ENCODE measurements around the gene LIN7C.

LIN7C gene, protein sequence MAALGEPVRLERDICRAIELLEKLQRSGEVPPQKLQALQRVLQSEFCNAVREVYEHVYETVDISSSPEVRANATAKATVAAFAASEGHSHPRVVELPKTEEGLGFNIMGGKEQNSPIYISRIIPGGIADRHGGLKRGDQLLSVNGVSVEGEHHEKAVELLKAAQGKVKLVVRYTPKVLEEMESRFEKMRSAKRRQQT

GRCh38 chr11:27506200-27507182, at the start of gene LIN7C:
Gene LIN7C, minus strand, starts transcription at chr11:27506769. Its CDS starts 17 bp downstream, at chr11:27506752.
- DNase-seq: peak; percentile 98

DNA sequence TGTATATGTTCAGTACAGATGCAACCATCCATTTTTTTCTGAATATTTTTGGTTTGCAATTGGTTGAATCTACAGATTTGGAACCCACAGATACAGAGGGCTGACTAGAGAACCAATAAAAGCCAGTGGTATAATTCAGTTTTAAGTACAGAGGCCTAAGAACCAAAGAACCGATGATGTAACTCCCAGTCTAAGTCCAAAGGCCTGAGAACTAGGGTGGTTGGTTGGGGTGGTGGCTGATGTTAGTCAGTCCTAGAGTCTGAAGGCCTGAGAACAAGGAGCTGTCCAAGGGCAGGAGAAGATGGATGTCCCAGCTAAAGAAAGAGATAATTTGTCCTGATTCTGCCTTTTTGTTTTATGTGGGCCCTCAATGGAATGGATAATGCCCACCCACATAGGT, 48.7 kb upstream of the LIN7C start:
- no peak for DNase-seq

GRCh38 chr11:27553186-27553585, 46.6 kb upstream of the LIN7C start:
- no peak for DNase-seq

- DNase-seq: no peak
Measured at GRCh38 chr11:27552341-27552740, 45.8 kb upstream of the LIN7C start.

GRCh38 chr11:27551127-27551526, 44.6 kb upstream of the LIN7C start:
- DNase-seq: no peak

GRCh38 chr11:27545946-27546345, 39.4 kb upstream of the LIN7C start:
- no peak for DNase-seq

- DNase-seq: no peak
Measured at GRCh38 chr11:27545035-27545434, 38.5 kb upstream of the LIN7C start.

GRCh38 chr11:27541790-27542189, 35.2 kb upstream of the LIN7C start:
- no peak for DNase-seq

DNA sequence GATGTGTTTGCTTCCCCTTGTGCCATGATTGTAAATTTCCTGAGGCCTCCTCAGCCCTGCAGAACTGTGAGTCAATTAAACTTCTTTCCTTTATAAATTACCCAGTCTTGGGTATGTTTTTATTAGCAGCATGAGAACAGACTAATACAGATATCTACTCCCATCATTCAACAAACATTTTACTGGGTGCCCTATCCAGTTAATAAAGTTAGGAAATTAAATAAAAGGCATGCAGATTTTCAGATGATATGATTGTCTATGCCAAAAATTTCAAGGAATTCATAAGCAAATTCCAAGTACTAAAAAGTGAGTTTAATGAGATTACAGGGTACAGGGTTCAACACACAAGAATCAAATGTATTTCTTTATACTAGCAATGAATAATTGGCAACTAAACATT, 33.5 kb upstream of the LIN7C start:
- DNase-seq: no peak

GRCh38 chr11:27535103-27535502, 28.5 kb upstream of the LIN7C start:
- DNase-seq: no peak

- no peak for DNase-seq
Measured at GRCh38 chr11:27532652-27533325, 26.2 kb upstream of the LIN7C start.

DNA sequence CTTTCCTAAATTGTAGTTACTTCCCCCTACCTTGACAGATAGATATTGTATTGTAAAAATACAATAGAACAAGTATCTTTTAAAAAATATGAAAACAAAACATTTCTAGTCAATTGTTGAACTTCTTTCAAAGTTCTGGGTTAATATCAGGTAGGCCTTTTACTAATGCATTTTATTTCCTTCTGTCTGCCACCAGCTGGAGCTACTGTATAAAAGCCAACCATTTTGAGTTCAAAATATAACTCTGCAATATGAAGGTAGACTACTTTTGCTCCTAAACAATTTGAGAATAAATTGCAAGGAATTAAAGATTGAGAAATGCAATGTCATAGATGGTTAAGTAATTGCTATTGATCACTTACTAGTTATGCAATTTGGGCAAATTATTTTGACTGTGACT, 22.1 kb upstream of the LIN7C start:
- DNase-seq: no peak

DNA sequence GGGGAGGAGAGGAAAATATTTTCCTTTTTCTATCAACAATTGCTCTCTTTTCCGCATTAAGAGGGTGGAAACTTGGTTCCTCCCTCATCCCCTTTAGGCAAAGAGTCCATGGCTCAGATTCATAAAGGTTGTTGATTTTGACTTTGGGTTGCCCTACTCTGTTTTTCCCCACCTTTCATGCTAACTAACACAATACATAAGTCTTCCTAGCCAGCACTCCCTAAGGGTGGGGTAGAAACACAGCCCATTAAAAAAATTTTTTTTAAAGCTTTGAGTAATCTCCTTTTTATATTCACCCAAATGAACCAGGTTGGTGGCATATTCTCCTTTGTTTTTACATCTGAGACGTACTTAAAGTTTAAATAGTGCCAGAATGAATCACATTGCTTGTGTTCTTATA, 20.0 kb upstream of the LIN7C start:
- DNase-seq: no peak

- no peak for DNase-seq
Measured at GRCh38 chr11:27525824-27526516, 19.4 kb upstream of the LIN7C start.

DNA sequence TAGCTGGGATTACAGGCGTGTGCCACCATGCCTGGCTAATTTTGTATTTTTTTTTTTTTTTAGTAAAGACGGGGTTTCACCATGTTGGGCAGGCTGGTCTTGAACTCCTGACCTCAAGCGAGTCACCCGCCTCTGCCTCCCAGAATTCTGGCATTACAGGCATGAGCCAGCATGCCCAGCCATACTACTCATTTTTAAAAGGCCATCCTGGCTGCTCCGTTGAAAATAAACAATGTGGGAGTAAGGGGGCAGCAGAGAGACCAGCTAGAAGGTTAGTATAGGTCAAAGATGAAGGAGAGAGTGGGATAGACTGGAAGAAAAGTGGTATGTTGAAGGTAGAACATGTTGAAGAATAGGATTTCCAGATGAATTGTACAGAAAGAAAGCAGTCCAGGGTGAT, 17.6 kb upstream of the LIN7C start:
- no peak for DNase-seq

DNA sequence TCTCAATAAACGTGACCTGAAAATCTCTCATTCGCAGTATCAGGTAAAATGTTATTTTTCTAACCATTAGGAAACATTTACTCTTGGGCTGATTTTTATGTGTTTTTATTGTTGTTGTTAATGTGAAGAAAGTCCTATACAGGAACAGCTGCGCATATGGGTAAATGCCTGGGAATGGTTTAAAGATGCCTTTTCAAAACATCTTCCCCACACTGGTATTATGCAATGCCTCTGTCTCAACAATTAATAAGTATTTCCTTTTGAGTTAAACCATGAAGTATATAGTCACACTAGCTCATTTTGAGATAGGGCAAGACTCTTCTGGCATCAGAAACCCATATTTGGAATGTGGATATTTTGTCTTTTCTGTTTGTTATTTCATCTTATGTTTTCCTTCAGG, 13.7 kb upstream of the LIN7C start:
- DNase-seq: no peak

GRCh38 chr11:27518518-27518917, 11.9 kb upstream of the LIN7C start:
- DNase-seq: no peak

DNA sequence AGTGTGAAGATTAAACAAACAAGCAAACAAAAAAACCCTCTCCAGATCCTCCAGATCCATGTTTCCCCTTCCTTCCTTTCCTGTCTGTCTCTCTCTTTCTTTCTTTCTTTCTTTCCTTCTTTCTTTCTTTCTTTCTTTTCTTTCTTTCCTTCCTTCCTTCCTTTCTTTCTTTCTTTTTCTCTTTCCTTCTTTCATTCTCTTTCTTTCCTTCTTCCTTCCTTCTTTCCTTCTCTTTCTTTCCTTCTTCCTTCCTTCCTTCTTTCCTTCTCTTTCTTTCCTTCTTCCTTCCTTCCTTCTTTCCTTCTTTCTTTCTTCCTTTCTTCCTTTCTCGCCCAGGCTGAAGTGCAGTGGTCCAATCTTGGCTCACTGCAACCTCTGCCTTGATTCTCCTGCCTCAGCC, 10.9 kb upstream of the LIN7C start:
- DNase-seq: peak; percentile 22

DNA sequence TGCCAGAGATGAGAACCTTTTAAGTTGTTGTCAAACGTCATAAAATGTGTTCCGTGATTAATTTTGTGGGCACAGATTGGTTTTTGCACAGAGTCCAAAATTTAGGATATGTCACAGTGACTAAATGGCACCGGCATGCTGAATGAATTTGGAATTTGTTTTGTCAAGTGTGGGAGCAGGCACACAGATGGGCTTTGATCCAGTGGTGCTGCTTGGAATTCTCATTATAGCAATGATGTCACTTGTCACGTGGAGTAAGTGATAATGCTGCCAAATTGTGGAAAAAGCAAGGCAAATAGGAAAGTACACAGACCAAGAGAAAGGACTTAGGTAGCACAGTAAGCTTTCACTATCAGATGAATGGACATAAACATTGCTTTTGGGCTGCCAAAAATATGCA, 8.0 kb upstream of the LIN7C start:
- DNase-seq: no peak

DNA sequence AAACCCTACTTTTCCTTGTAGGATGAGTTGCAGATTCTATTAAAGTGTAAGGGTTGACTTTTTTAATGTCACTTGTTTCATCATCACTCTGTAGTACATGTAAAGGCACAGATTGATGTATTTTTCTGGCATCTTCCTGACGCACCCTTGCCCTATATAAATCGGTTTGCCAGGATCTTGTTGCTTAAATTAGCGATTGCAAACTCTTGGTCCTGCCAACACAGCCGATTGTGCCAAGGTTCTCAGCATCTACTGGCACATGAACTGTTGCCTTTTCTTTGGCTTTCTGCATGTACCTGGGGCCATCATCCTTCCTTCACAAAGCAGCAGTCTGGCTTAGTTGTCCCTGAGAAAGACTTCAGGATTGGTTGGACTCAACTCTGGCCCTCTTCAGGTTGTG, 7.5 kb upstream of the LIN7C start:
- no peak for DNase-seq

GRCh38 chr11:27513389-27513788, 6.8 kb upstream of the LIN7C start:
- no peak for DNase-seq

- DNase-seq: no peak
Measured at GRCh38 chr11:27512238-27512637, 5.7 kb upstream of the LIN7C start.

GRCh38 chr11:27509908-27510307, 3.3 kb upstream of the LIN7C start:
- no peak for DNase-seq

Measured in DMS53 (cell line).